Measurements from ENCODE around the gene GALNS.
"Not testable (repeated sequence)": the region's sequence is repeated elsewhere in the genome, so short reads cannot be mapped to it uniquely, and the experiment has no call there.

GALNS gene

DNA sequence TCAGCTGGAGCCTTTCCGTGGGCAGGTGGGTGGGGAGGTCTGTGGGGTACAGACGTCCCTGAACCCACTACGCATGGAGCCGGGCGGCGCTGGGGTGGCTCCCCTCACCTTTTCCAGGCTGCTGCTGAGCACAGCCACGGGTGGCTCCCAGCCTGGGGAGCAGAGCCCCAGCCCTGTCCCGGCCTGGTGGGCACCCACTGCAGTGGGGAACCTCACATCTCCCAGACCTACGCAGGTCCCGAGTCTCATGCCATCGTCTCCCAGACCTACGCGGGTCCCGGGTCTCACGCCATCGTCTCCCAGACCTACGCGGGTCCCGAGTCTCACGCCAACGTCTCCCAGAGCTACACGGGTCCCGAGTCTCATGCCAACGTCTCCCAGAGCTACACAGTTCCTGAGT lies 28.0 kb downstream of the GALNS start:
- TF ChIP-seq, protein P1, sequence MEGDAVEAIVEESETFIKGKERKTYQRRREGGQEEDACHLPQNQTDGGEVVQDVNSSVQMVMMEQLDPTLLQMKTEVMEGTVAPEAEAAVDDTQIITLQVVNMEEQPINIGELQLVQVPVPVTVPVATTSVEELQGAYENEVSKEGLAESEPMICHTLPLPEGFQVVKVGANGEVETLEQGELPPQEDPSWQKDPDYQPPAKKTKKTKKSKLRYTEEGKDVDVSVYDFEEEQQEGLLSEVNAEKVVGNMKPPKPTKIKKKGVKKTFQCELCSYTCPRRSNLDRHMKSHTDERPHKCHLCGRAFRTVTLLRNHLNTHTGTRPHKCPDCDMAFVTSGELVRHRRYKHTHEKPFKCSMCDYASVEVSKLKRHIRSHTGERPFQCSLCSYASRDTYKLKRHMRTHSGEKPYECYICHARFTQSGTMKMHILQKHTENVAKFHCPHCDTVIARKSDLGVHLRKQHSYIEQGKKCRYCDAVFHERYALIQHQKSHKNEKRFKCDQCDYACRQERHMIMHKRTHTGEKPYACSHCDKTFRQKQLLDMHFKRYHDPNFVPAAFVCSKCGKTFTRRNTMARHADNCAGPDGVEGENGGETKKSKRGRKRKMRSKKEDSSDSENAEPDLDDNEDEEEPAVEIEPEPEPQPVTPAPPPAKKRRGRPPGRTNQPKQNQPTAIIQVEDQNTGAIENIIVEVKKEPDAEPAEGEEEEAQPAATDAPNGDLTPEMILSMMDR (IDR thresholded peaks at IDR 0.05; ENCODE audit: borderline replicate concordance, insufficient read depth, low read depth, low read length) = no peak
- no peak overlapping the region for H3K4me3 ChIP-seq (ENCODE audit: low read depth, low read length)

DNA sequence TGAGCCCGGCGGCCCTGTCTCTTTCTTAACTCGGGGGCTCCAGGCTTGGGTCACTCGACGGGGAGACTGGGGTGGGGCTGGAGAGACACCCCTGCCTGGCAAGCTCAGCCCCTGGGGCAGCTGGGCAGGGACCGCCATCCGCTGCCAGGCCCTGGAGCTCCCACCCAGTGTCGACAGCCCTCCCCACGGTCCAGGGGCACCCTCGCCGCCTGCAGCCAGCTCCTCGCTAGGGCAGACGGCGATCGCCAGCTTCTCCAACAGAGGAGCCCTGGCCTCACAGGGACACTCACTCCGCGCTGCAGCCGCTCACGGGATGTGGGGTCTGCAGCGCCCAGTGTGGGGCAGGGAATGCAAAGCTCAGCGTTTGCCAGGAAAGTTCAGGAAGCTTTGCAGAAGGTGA lies 29.0 kb downstream of the GALNS start:
- no peak overlapping the region for H3K4me3 ChIP-seq (ENCODE audit: low read depth, low read length)
- TF ChIP-seq, protein P1 (IDR thresholded peaks at IDR 0.05; ENCODE audit: borderline replicate concordance, insufficient read depth, low read depth, low read length) = no peak

DNA sequence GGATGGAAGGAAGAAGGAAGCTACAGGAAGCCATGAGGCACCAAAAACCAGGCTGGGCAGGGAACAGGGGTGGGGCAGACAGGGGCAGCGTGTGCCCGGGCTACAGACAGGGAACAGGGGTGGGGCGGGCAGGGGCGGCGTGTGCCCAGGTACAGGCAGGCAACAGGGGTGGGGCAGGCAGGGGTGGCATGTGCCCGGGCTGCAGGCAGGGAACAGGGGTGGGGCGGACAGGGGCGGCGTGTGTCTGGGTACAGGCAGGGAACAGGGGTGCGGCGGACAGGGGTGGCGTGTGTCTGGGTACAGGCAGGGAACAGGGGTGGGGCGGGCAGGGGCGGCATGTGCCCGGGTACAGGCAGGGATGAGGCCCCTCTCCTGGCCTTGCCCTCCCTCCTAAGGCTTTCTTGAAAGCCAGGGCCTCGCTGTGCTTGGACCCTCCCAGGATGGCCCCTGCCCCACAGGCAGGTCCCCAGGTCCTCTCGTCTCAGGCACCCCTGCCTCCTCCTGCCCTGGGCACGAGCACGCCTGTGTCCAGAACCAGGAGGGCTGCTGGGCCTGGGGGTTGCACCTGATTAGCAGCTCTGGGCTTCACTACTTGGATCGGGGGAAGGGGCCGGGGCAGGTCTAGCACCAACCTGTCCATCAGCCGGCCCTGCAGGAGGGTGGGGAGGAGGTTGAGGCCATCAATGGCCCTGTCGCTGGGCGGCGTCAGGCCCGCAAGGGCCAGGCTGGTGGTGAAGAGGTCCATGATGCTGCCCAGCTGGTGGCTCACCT lies 30.5 kb downstream of the GALNS start:
- TF ChIP-seq, protein P1 (IDR thresholded peaks at IDR 0.05; ENCODE audit: borderline replicate concordance, insufficient read depth, low read depth, low read length) = no peak
- no peak overlapping the region for H3K4me3 ChIP-seq (ENCODE audit: low read depth, low read length)

DNA sequence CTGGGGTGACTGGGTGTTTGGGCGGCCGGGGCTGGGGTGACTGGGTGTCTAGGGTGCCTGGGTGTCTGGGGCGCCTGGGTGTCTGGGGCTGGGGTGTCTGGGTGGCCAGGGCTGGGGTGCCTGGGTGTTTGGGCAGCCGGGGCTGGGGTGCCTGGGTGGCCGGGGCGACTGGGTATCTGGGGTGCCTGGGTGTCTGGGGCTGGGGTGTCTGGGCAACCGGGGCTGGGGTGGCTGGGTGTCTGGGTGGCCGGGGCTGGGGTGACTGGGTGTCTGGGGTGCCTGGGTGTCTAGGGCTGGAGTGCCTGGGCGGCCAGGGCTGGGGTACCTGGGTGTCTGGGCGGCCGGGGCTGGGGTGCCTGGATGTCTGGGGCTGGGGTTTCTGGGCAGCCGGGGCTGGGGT lies 31.6 kb downstream of the GALNS start:
- TF ChIP-seq, protein P1 (IDR thresholded peaks at IDR 0.05; ENCODE audit: borderline replicate concordance, insufficient read depth, low read depth, low read length) = no peak
- no peak overlapping the region for H3K4me3 ChIP-seq (ENCODE audit: low read depth, low read length)

DNA sequence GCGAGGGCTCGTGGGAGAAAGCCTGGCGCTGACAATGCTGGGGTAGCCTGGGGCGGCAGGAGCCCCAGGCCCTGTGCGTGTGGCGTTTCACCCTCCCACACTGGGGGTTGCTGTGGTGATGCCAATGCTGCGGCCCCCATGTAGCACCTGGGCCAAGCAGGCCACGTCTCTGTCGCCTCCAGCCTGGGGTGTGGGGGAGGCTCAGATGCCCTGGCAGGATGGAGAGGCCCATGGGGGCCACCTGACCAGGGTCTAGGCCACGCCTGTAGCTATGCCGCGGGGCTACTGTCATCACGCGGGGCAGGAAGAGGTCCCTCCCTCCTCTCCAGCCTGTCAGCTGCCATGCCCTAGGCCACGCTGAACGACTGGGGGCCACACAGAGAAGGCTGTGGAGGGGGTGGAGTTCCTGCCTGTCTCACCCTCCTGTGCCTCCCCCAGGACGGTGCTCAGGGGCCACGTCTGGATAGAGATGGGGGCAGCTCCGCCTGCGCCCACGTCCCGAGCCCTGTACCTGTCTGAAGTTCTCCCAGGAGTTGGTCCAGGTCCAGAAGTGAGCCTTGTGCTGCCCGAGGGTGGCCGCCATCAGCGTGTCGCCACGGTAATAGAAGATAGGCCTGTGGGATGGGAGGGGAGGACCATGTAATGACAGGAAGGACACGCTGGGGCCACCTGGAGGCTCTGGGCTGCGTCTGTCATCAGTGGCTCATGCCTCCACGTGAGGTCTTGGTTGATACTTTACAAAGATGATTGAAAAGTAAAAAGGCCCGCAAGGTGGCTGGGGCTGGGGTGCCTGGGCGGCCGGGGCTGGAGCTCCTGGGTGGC lies 32.3 kb downstream of the GALNS start:
- H3K4me3 ChIP-seq (ENCODE audit: low read depth, low read length) = no peak overlapping the region
- TF ChIP-seq, protein P1 (IDR thresholded peaks at IDR 0.05; ENCODE audit: borderline replicate concordance, insufficient read depth, low read depth, low read length) = no peak

DNA sequence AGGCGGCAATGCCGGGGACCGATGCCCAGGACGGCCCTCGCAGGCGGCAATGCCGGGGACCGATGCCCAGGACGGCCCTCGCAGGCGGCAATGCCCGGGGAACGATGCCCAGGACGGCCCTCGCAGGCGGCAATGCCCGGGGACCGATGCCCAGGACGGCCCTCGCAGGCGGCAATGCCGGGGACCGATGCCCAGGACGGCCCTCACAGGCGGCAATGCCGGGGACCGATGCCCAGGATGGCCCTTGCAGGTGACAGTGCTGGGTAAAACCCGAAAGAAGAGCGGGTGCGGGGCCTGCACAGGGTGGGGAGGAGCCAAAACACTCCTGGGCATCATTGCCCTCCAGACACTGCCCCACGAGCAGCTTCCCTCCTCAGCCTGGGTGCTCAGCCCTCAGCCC lies 33.1 kb downstream of the GALNS start:
- H3K4me3 ChIP-seq (ENCODE audit: low read depth, low read length) = not testable (repeated sequence)

DNA sequence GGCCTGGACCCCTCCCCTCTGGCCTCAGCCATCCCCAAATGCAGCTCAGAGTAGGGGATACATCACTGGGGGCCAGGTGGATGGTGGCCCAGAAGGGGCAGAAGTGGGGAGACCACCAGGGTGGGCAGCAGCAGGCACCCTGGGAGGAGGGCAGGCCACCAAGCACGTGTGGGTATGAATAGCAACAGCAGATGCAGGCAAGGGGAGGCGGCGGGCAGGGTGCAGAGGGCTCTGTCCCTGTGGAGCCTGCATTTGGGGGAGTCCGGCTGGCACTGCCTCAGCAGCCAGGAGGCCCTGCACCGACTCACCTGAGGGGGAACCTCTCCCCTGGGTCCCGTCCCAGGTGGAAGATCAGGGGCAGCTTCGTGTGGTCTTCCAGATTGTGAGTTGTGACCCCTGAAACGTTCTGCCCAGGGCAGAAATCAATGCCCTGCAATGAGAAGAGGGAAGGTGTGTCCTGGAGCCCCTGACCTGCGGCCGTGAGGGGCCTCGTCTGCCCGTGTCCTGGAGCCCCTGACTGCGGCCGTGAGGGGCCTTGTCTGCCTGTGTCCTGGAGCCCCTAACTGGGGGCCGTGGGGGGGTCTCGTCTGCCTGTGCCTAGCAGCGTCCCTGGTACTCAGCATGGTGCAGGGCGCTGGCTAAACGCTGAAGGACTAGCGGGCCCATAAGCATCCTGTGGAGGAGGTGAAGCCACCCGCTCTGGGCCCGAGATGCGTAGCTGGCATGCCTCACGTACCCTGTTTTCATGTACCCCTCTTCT lies 34.3 kb downstream of the GALNS start:
- no peak overlapping the region for H3K4me3 ChIP-seq (ENCODE audit: low read depth, low read length)
- TF ChIP-seq, protein P1 (IDR thresholded peaks at IDR 0.05; ENCODE audit: borderline replicate concordance, insufficient read depth, low read depth, low read length) = no peak
